HEK293 (cell line): Measurements from ENCODE around the gene TGDS.
A peak's percentile ranks its signal among the peaks of the same experiment; 100 is the strongest.

Experiments
- BCL11B ChIP-seq: fragments of 450-650 bp; formaldehyde crosslinking; IDR thresholded peaks from 2 replicates; pipeline ENCODE4 v1.5.1; 2016; ENCODE audit warnings: low read depth, missing biosample characterization, missing genetic modification characterization
- IKZF3 ChIP-seq: fragments of 450-650 bp; IDR thresholded peaks from 2 replicates; pipeline ENCODE4 v1.5.0; 2018; ENCODE audit warnings: missing biosample characterization, mild to moderate bottlenecking, missing genetic modification characterization, moderate library complexity
- KLF10 ChIP-seq: fragments of 450-650 bp; IDR thresholded peaks from 2 replicates; pipeline ENCODE4 v1.5.1; 2018; ENCODE audit warnings: missing biosample characterization, mild to moderate bottlenecking, missing genetic modification characterization
- KLF7 ChIP-seq: fragments of 450-650 bp; formaldehyde crosslinking; IDR thresholded peaks from 2 replicates; pipeline ENCODE4 v1.5.1; 2016; ENCODE audit warnings: missing biosample characterization, missing genetic modification characterization, borderline replicate concordance
- MYNN ChIP-seq: fragments of 450-650 bp; formaldehyde crosslinking; IDR thresholded peaks from 2 replicates; pipeline ENCODE4 v1.5.1; 2016; ENCODE audit warnings: missing biosample characterization, missing genetic modification characterization, borderline replicate concordance
- OSR2 ChIP-seq: fragments of 450-650 bp; formaldehyde crosslinking; IDR thresholded peaks from 2 replicates; pipeline ENCODE4 v1.5.1; 2016; ENCODE audit warnings: missing biosample characterization, missing genetic modification characterization
- PRDM1 ChIP-seq: fragments of 450-650 bp; formaldehyde crosslinking; IDR thresholded peaks from 2 replicates; pipeline ENCODE4; 2016; ENCODE audit warnings: missing biosample characterization, missing genetic modification characterization
- SETDB1 ChIP-seq: IDR thresholded peaks from one replicate; pipeline ENCODE4 v1.6.1; 2017; ENCODE audit warnings: mild to moderate bottlenecking, low read length, moderate library complexity, mixed read lengths; ENCODE audit not compliant: insufficient read length
- SP7 ChIP-seq: fragments of 450-650 bp; formaldehyde crosslinking; IDR thresholded peaks from 2 replicates; pipeline ENCODE4 v1.5.1; 2016; ENCODE audit warnings: missing biosample characterization, missing genetic modification characterization
- YY2 ChIP-seq: fragments of 450-650 bp; formaldehyde crosslinking; IDR thresholded peaks from 2 replicates; pipeline ENCODE4 v1.5.1; 2016; ENCODE audit warnings: missing biosample characterization, missing genetic modification characterization
- ZBTB21 ChIP-seq: fragments of 450-650 bp; formaldehyde crosslinking; IDR thresholded peaks from 2 replicates; pipeline ENCODE4 v1.5.1; 2017; ENCODE audit warnings: missing biosample characterization, missing genetic modification characterization
- ZBTB26 ChIP-seq: fragments of 450-650 bp; formaldehyde crosslinking; optimal IDR thresholded peaks from 2 replicates; pipeline ENCODE3; 2016; ENCODE audit warnings: missing biosample characterization, mild to moderate bottlenecking, missing genetic modification characterization
- ZNF10 ChIP-seq: fragments of 450-650 bp; formaldehyde crosslinking; IDR thresholded peaks from 2 replicates; pipeline ENCODE4 v1.5.1; 2017; ENCODE audit warnings: missing biosample characterization, missing genetic modification characterization
- ZNF19 ChIP-seq: fragments of 450-650 bp; formaldehyde crosslinking; IDR thresholded peaks from 2 replicates; pipeline ENCODE4; 2016; ENCODE audit warnings: missing biosample characterization, missing genetic modification characterization, low read depth
- ZNF211 ChIP-seq: fragments of 450-650 bp; formaldehyde crosslinking; IDR thresholded peaks from 2 replicates; pipeline ENCODE4 v1.5.1; 2016; ENCODE audit warnings: low read depth, missing biosample characterization, missing genetic modification characterization
- ZNF248 ChIP-seq: fragments of 450-650 bp; formaldehyde crosslinking; IDR thresholded peaks from 2 replicates; pipeline ENCODE4 v1.5.1; 2017; ENCODE audit warnings: missing biosample characterization, missing genetic modification characterization
- ZNF274 ChIP-seq, 2 experiments: fragments of 200-500 bp in 1 of 2; fragments of 450-650 bp in 1 of 2; sonication (Bioruptor generic) in 1 of 2; formaldehyde crosslinking in 1 of 2; IDR thresholded peaks; 2 replicates each; pipeline versions ENCODE4 v1.5.1 to v1.6.1; 2014 to 2016; ENCODE audit warnings: borderline replicate concordance in 1 of 2, inconsistent platforms in 1 of 2, low read length in 1 of 2, missing biosample characterization in 1 of 2, missing genetic modification characterization in 1 of 2
- ZNF341 ChIP-seq: fragments of 450-650 bp; formaldehyde crosslinking; IDR thresholded peaks from 2 replicates; pipeline ENCODE4; 2016; ENCODE audit warnings: low read depth, missing biosample characterization, missing genetic modification characterization
- ZNF555 ChIP-seq: fragments of 450-650 bp; formaldehyde crosslinking; conservative IDR thresholded peaks from 2 replicates; pipeline ENCODE4 v1.5.1; 2017; ENCODE audit warnings: missing biosample characterization, mild to moderate bottlenecking, missing genetic modification characterization, inconsistent platforms
- ZNF596 ChIP-seq: fragments of 450-650 bp; IDR thresholded peaks from 2 replicates; pipeline ENCODE4 v1.5.0; 2018; ENCODE audit warnings: missing biosample characterization, mild to moderate bottlenecking, missing genetic modification characterization, moderate library complexity
- ZNF600 ChIP-seq: fragments of 450-650 bp; formaldehyde crosslinking; IDR thresholded peaks from 2 replicates; pipeline ENCODE4 v1.5.1; 2016; ENCODE audit warnings: missing biosample characterization, missing genetic modification characterization
- ZNF610 ChIP-seq: fragments of 450-650 bp; formaldehyde crosslinking; IDR thresholded peaks from 2 replicates; pipeline ENCODE4 v1.5.1; 2016; ENCODE audit warnings: missing biosample characterization, missing genetic modification characterization, borderline replicate concordance
- ZNF626 ChIP-seq: fragments of 450-650 bp; sonication (Bioruptor Pico); formaldehyde crosslinking; IDR thresholded peaks from 2 replicates; pipeline ENCODE4 v1.5.1; 2018; ENCODE audit warnings: missing biosample characterization, missing genetic modification characterization, inconsistent platforms
- ZNF658 ChIP-seq: fragments of 450-650 bp; formaldehyde crosslinking; IDR thresholded peaks from 2 replicates; pipeline ENCODE4; 2016; ENCODE audit warnings: missing biosample characterization, missing genetic modification characterization
- ZNF664 ChIP-seq: fragments of 450-650 bp; formaldehyde crosslinking; IDR thresholded peaks from 2 replicates; pipeline ENCODE4 v1.5.1; 2016; ENCODE audit warnings: missing biosample characterization, missing genetic modification characterization
- ZNF670 ChIP-seq: fragments of 450-650 bp; formaldehyde crosslinking; IDR thresholded peaks from 2 replicates; pipeline ENCODE4 v1.5.1; 2016; ENCODE audit warnings: missing biosample characterization, missing genetic modification characterization, low read depth
- ZNF701 ChIP-seq: fragments of 450-650 bp; formaldehyde crosslinking; IDR thresholded peaks from 2 replicates; pipeline ENCODE4 v1.5.1; 2016; ENCODE audit warnings: missing biosample characterization, missing genetic modification characterization
- ZNF747 ChIP-seq: fragments of 450-650 bp; formaldehyde crosslinking; IDR thresholded peaks from 2 replicates; pipeline ENCODE4 v1.5.1; 2016; ENCODE audit warnings: missing biosample characterization, missing genetic modification characterization
- ZNF777 ChIP-seq: fragments of 450-650 bp; formaldehyde crosslinking; IDR thresholded peaks from 2 replicates; pipeline ENCODE4 v1.5.1; 2017; ENCODE audit warnings: missing biosample characterization, missing genetic modification characterization, borderline replicate concordance
- TF ChIP-seq, protein P1 (sequence below): fragments of 450-650 bp; formaldehyde crosslinking; IDR thresholded peaks from 2 replicates; pipeline ENCODE4 v1.5.1; 2017; ENCODE audit warnings: missing biosample characterization, missing genetic modification characterization
- TF ChIP-seq, protein P2 (sequence below): fragments of 450-650 bp; formaldehyde crosslinking; IDR thresholded peaks from 2 replicates; pipeline ENCODE4 v1.5.1; 2016; ENCODE audit warnings: missing biosample characterization, missing genetic modification characterization
- TF ChIP-seq, protein P3 (sequence below): fragments of 450-650 bp; formaldehyde crosslinking; IDR thresholded peaks from 2 replicates; pipeline ENCODE4 v1.5.1; 2016; ENCODE audit warnings: missing biosample characterization, missing genetic modification characterization

Gene TGDS

GRCh38 chr13:94549232-94550061 lies 46.5 kb downstream of the TGDS start (continued):
- TF ChIP-seq, protein P1, sequence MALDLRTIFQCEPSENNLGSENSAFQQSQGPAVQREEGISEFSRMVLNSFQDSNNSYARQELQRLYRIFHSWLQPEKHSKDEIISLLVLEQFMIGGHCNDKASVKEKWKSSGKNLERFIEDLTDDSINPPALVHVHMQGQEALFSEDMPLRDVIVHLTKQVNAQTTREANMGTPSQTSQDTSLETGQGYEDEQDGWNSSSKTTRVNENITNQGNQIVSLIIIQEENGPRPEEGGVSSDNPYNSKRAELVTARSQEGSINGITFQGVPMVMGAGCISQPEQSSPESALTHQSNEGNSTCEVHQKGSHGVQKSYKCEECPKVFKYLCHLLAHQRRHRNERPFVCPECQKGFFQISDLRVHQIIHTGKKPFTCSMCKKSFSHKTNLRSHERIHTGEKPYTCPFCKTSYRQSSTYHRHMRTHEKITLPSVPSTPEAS (tag by site-specific recombination): 0 out of 2 replicates have a peak, but pooled peaks have one; percentile 16
- TF ChIP-seq ZNF248: no peak
- TF ChIP-seq ZNF664 (tag by site-specific recombination): no peak
- TF ChIP-seq BCL11B (tag by site-specific recombination): no peak
- peak; percentile 90 for TF ChIP-seq IKZF3
- TF ChIP-seq ZNF19 (tag by site-specific recombination): no peak
- no peak for TF ChIP-seq ZNF626
- peak; percentile 97 for TF ChIP-seq ZBTB26 (tag by site-specific recombination)
- TF ChIP-seq, protein P2, sequence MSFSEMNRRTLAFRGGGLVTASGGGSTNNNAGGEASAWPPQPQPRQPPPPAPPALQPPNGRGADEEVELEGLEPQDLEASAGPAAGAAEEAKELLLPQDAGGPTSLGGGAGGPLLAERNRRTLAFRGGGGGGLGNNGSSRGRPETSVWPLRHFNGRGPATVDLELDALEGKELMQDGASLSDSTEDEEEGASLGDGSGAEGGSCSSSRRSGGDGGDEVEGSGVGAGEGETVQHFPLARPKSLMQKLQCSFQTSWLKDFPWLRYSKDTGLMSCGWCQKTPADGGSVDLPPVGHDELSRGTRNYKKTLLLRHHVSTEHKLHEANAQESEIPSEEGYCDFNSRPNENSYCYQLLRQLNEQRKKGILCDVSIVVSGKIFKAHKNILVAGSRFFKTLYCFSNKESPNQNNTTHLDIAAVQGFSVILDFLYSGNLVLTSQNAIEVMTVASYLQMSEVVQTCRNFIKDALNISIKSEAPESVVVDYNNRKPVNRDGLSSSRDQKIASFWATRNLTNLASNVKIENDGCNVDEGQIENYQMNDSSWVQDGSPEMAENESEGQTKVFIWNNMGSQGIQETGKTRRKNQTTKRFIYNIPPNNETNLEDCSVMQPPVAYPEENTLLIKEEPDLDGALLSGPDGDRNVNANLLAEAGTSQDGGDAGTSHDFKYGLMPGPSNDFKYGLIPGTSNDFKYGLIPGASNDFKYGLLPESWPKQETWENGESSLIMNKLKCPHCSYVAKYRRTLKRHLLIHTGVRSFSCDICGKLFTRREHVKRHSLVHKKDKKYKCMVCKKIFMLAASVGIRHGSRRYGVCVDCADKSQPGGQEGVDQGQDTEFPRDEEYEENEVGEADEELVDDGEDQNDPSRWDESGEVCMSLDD (tag by site-specific recombination): peak; percentile 54; the same call in 1 of the 2 replicates
- peak; percentile 58; the same call in 1 of the 2 replicates for TF ChIP-seq KLF10 (tag by site-specific recombination)
- TF ChIP-seq ZNF701 (tag by site-specific recombination): no peak
- TF ChIP-seq ZNF658 (tag by site-specific recombination): no peak
- TF ChIP-seq ZNF211 (tag by site-specific recombination): no peak
- TF ChIP-seq MYNN (tag by site-specific recombination): no peak; the same call in 1 of the 2 replicates
- TF ChIP-seq SP7 (tag by site-specific recombination): peak; percentile 78; the same call in 1 of the 2 replicates
- TF ChIP-seq ZNF777 (tag by site-specific recombination): no peak
- TF ChIP-seq ZNF610 (tag by site-specific recombination): peak; percentile 51
- no peak for TF ChIP-seq OSR2 (tag by site-specific recombination)
- TF ChIP-seq ZNF555 (tag by site-specific recombination): no peak
- no peak for TF ChIP-seq ZNF747 (tag by site-specific recombination)
- no peak for TF ChIP-seq YY2 (tag by site-specific recombination)
- TF ChIP-seq KLF7 (tag by site-specific recombination): no peak
- TF ChIP-seq ZNF596 (tag by site-specific recombination): peak; percentile 46; the same call in 1 of the 2 replicates
- TF ChIP-seq ZNF600: peak; percentile 89; the same call in 1 of the 2 replicates
- TF ChIP-seq, protein P3, sequence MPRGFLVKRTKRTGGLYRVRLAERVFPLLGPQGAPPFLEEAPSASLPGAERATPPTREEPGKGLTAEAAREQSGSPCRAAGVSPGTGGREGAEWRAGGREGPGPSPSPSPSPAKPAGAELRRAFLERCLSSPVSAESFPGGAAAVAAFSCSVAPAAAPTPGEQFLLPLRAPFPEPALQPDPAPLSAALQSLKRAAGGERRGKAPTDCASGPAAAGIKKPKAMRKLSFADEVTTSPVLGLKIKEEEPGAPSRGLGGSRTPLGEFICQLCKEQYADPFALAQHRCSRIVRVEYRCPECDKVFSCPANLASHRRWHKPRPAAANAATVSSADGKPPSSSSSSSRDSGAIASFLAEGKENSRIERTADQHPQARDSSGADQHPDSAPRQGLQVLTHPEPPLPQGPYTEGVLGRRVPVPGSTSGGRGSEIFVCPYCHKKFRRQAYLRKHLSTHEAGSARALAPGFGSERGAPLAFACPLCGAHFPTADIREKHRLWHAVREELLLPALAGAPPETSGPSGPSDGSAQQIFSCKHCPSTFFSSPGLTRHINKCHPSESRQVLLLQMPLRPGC: peak; percentile 26; the same call in 1 of the 2 replicates
- no peak; the same call in 1 of the 2 replicates for TF ChIP-seq ZNF10
- peak; percentile 22; the same call in 1 of the 2 replicates for TF ChIP-seq ZNF341
- peak; percentile 54 for TF ChIP-seq ZBTB21 (tag by site-specific recombination)
- TF ChIP-seq PRDM1 (tag by site-specific recombination): no peak
- no peak for TF ChIP-seq ZNF274 (IDR thresholded peaks at IDR 0.05; ENCODE audit: low read length)
- no peak for TF ChIP-seq ZNF274 (tag by site-specific recombination; IDR thresholded peaks at IDR 0.05; ENCODE audit: borderline replicate concordance)
- TF ChIP-seq SETDB1: no peak
- no peak for TF ChIP-seq ZNF670 (tag by site-specific recombination)
